GM20000 (cell line): ENCODE results near the gene PTPRT.
"Not testable (repeated sequence)": the region's sequence is repeated elsewhere in the genome, so short reads cannot be mapped to it uniquely, and the experiment has no call there.

ENCODE experiments used
- DNase-seq: peaks from one replicate; pipeline ENCODE4 v3.0.0; 2012; ENCODE audit warnings: low spot score
- CTCF ChIP-seq: IDR thresholded peaks from 2 replicates; pipeline ENCODE4 v1.5.1; 2012; ENCODE audit warnings: mild to moderate bottlenecking, control low read depth; ENCODE audit errors: extremely low read depth, missing control alignments

PTPRT gene

DNA sequence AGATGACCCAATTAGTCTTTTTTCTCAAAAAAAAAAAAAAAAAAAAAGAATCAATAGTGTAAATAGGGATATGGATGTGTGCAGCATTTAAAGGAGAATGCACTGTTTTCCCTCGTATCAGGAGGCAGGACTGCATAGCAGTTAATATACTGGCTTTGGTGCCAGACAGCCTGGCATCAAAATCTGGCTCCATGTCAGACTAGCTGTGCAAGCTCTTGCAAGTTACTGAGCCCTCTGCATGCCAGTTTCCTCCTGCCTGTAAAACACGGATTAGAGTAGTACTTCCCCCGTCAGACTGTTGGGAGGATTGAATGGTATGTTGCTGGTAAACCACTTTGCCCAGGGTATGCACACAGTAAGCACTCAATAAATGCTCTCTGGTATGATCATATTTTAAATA is 977.3 kb downstream of the PTPRT start:
- no peak for TF ChIP-seq CTCF
- DNase-seq = no peak

DNA sequence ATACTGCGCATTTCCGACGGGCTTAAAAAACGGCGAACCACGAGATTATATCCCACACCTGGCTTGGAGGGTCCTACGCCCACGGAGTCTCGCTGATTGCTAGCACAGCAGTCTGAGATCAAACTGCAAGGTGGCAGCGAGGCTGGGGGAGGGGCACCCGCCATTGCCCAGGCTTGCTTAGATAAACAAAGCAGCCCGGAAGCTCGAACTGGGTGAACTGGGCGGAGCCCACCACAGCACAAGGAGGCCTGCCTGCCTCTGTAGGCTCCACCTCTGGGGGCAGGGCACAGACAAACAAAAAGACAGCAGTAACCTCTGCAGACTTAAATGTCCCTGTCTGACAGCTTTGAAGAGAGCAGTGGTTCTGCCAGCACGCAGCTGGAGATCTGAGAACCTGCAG is 983.1 kb downstream of the PTPRT start:
- DNase-seq = not testable (repeated sequence)

DNA sequence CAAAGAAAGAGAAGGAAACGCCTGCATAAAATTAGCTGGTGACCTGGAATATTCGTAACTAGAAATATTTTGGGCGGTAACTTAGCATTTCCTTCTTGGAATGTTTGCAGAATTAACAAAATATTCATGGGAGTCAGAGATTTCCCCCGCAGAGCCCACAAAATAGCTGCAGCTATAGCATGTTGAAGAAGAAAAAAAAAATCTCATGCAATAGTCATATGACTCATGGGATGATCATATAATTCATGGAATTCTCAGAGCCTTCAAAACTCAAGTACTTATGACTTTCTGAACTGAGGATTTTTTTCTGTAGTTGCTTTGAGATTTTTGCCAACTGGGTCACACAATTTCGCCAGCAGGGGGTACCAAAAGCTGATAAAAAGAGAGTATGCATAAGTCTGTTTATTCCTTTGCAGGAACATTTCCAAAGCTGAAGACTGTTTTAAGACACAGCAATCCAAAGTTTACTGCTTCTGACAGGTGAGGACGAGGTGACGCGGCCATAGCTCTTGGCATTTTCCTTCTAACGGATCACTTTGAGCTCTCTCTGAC is 985.5 kb downstream of the PTPRT start:
- no peak for DNase-seq
- TF ChIP-seq CTCF = peak; percentile 9

- no peak for DNase-seq
- TF ChIP-seq CTCF = no peak
Measured at GRCh38 chr20:42197599-42197998, 992.1 kb downstream of the PTPRT start.

GRCh38 chr20:42193119-42193518 is 996.6 kb downstream of the PTPRT start:
- TF ChIP-seq CTCF = no peak

DNA sequence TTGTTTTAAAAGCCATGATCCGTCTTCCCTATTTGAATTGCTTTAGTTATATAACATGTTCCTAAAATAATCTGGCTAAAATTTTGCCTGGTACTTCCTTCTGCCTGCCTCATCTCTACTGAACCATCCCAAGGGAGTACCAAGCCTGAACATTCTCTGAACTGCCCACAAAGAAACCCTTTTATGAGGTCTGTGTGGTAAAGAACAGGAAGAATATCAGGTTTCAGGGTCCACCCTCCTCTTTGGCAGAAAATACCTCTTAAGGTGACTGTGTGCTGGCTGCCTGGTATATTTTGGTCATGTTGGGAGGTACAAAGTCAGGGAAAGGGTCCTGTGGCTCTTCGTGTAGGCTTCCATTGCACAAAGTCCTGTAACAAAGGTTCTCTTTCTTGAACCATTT is 997.4 kb downstream of the PTPRT start:
- no peak for TF ChIP-seq CTCF
- no peak for DNase-seq

More at GRCh38 chr20:42193119-42193518, 996.6 kb downstream of the PTPRT start:
- no peak for DNase-seq

GRCh38 chr20:42191140-42191860 is 998.4 kb downstream of the PTPRT start:
- no peak for TF ChIP-seq CTCF
- DNase-seq = no peak

GRCh38 chr20:42190084-42190483 is 999.6 kb downstream of the PTPRT start:
- no peak for TF ChIP-seq CTCF
- DNase-seq = no peak
